Measurements from ENCODE around the gene SV2C. TPM values are rescaled to one million over a fixed set of nuclear protein-coding genes. Genes with fewer than 3 reads are reported as not detected.

Gene SV2C
- total and polyA plus RNA-seq, 4 donors, result under 0.01 to 0.04 (median 0.03) TPM; not detected in 1

- 79% methylated on average over 2 of the region's 2 CpGs for WGBS
These were observed 70.1 kb downstream of the SV2C start for GRCh38 chr5:76153271-76153670.

GRCh38 chr5:76154009-76154690 is 71.0 kb downstream of the SV2C start:
- Histone ChIP-seq H3K9me3 (ENCODE audit: control insufficient read depth in 4 of 4, low read length in 3 of 4) (peaks cover 0 to 5% (median 0%) of the 10 kb centered on the region in 4 donors), H3K27ac (ENCODE audit: low read depth in 1 of 2, low read length in 2 of 2) (no peak overlapping the region), H3K4me3 (ENCODE audit: low read depth in 1 of 3, low read length in 3 of 3) (no peak overlapping the region), H3K9ac (ENCODE audit: low read depth in 1 of 2, low read length in 2 of 2) (no peak overlapping the region), H3K27me3 (ENCODE audit: control insufficient read depth in 4 of 4, insufficient read depth in 4 of 4, low read length in 3 of 4) (peaks cover 0 to 8% (median under 1%) of the 10 kb centered on the region in 4 donors), H3K4me1 (ENCODE audit: control insufficient read depth in 4 of 4, insufficient read depth in 4 of 4, low read length in 3 of 4) (no peaks in the 10 kb centered on the region), H3K36me3 (ENCODE audit: control insufficient read depth in 4 of 4, insufficient read depth in 3 of 4, low read depth in 1 of 4, low read length in 3 of 4) (no peaks in the 10 kb centered on the region)
- 81% methylated on average over 3 of the region's 3 CpGs for WGBS
- TF ChIP-seq RAD21 (IDR thresholded peaks at IDR 0.05) (no peak), FOXA1 (IDR thresholded peaks at IDR 0.05) (no peak), TAF1 (conservative IDR thresholded peaks at IDR 0.05) (no peak), SP1 (IDR thresholded peaks at IDR 0.05) (no peak), YY1 (IDR thresholded peaks at IDR 0.05) (no peak), NR2F2 (IDR thresholded peaks at IDR 0.05) (no peak)
- TF ChIP-seq, protein P1, sequence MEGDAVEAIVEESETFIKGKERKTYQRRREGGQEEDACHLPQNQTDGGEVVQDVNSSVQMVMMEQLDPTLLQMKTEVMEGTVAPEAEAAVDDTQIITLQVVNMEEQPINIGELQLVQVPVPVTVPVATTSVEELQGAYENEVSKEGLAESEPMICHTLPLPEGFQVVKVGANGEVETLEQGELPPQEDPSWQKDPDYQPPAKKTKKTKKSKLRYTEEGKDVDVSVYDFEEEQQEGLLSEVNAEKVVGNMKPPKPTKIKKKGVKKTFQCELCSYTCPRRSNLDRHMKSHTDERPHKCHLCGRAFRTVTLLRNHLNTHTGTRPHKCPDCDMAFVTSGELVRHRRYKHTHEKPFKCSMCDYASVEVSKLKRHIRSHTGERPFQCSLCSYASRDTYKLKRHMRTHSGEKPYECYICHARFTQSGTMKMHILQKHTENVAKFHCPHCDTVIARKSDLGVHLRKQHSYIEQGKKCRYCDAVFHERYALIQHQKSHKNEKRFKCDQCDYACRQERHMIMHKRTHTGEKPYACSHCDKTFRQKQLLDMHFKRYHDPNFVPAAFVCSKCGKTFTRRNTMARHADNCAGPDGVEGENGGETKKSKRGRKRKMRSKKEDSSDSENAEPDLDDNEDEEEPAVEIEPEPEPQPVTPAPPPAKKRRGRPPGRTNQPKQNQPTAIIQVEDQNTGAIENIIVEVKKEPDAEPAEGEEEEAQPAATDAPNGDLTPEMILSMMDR (IDR thresholded peaks at IDR 0.05; ENCODE audit: low read depth, low read length, missing input control), result no peak
- no peak for DNase-seq (ENCODE audit: low spot score)

More at GRCh38 chr5:76153271-76153670, 70.1 kb downstream of the SV2C start:
- Histone ChIP-seq H3K4me3 (ENCODE audit: low read depth in 1 of 3, low read length in 3 of 3) (no peak overlapping the region), H3K27me3 (ENCODE audit: control insufficient read depth in 4 of 4, insufficient read depth in 4 of 4, low read length in 3 of 4) (peaks cover 0 to 8% (median under 1%) of the 10 kb centered on the region in 4 donors), H3K9ac (ENCODE audit: low read depth in 1 of 2, low read length in 2 of 2) (no peak overlapping the region), H3K27ac (ENCODE audit: low read depth in 1 of 2, low read length in 2 of 2) (no peak overlapping the region), H3K9me3 (ENCODE audit: control insufficient read depth in 4 of 4, low read length in 3 of 4) (peaks cover 0 to 5% (median 0%) of the 10 kb centered on the region in 4 donors), H3K4me1 (ENCODE audit: control insufficient read depth in 4 of 4, insufficient read depth in 4 of 4, low read length in 3 of 4) (no peaks in the 10 kb centered on the region), H3K36me3 (ENCODE audit: control insufficient read depth in 4 of 4, insufficient read depth in 3 of 4, low read depth in 1 of 4, low read length in 3 of 4) (no peaks in the 10 kb centered on the region)
- DNase-seq (ENCODE audit: low spot score), result no peak
- TF ChIP-seq FOXA2 (IDR thresholded peaks at IDR 0.05), result no peak
- no peak for TF ChIP-seq EGR1 (IDR thresholded peaks at IDR 0.05; ENCODE audit: low read depth in 2 of 2)
- no peak for TF ChIP-seq NR2F2 (IDR thresholded peaks at IDR 0.05)
- no peak for TF ChIP-seq ATF3 (IDR thresholded peaks at IDR 0.05)
- no peak for TF ChIP-seq FOXA1 (IDR thresholded peaks at IDR 0.05)
- no peak for TF ChIP-seq YY1 (IDR thresholded peaks at IDR 0.05)
- no peak for TF ChIP-seq ZBTB33 (IDR thresholded peaks at IDR 0.05)
- TF ChIP-seq TAF1 (conservative IDR thresholded peaks at IDR 0.05), result no peak

DNA sequence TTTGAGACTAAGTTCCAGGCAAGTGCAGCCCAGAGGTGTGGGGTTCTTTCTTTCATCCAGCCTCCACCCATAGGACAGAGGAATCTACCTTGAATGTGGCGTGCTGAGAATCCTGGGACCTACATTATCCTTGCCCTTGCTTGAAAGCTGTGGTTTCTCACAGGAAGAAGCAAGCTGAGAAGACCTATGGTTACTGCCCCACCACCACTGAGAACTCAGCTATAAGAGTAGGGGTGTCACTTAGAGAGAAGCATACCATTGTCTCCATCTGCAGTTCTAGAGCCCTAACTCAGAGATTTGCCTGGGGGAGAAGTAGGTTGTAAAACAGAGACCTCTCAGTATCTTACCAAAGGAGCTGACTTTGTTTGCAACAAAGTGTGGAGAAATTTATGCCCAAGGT is 72.4 kb downstream of the SV2C start:
- 76% methylated on average over 1 of the region's 1 CpG for WGBS
- no peak for DNase-seq (ENCODE audit: low spot score)
- H3K4me3 ChIP-seq (ENCODE audit: low read depth in 1 of 3, low read length in 3 of 3), result no peak overlapping the region
- no peak overlapping the region for H3K27ac ChIP-seq (ENCODE audit: low read depth in 1 of 2, low read length in 2 of 2)
- H3K4me1 ChIP-seq (ENCODE audit: control insufficient read depth in 4 of 4, insufficient read depth in 4 of 4, low read length in 3 of 4), result no peaks in the 10 kb centered on the region
- TF ChIP-seq RAD21 (IDR thresholded peaks at IDR 0.05) (no peak), ZBTB33 (IDR thresholded peaks at IDR 0.05) (no peak)
- TF ChIP-seq, protein P2, sequence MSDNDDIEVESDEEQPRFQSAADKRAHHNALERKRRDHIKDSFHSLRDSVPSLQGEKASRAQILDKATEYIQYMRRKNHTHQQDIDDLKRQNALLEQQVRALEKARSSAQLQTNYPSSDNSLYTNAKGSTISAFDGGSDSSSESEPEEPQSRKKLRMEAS (IDR thresholded peaks at IDR 0.05), result no peak
- no peak overlapping the region for H3K9ac ChIP-seq (ENCODE audit: low read depth in 1 of 2, low read length in 2 of 2)
- peaks cover 0 to 8% (median under 1%) of the 10 kb centered on the region in 4 donors for H3K27me3 ChIP-seq (ENCODE audit: control insufficient read depth in 4 of 4, insufficient read depth in 4 of 4, low read length in 3 of 4)
- no peaks in the 10 kb centered on the region for H3K36me3 ChIP-seq (ENCODE audit: control insufficient read depth in 4 of 4, insufficient read depth in 3 of 4, low read depth in 1 of 4, low read length in 3 of 4)
- H3K9me3 ChIP-seq (ENCODE audit: control insufficient read depth in 4 of 4, low read length in 3 of 4), result peaks cover 0 to 5% (median 0%) of the 10 kb centered on the region in 4 donors

Data from liver (tissue), 9 donors.